SK-N-SH (cell line): ENCODE results near the gene CCDC141. TPM values are rescaled to one million over a fixed set of nuclear protein-coding genes. Genes with fewer than 3 reads are reported as not detected.
A peak's percentile ranks its signal among the peaks of the same experiment; 100 is the strongest.

ENCODE experiments used
- CTCF ChIA-PET: fragments of 300-600, 350-600 bp; formaldehyde crosslinking; extraction: SDS; loops from one replicate; lab custom pipeline; 2021; lab: Yijun Ruan, JAX
- POLR2A ChIA-PET: fragments of 350-600 bp; sonication (Branson Sonifier 250); formaldehyde crosslinking; extraction: SDS; loops from one replicate; lab custom pipeline; 2020; ENCODE audit warnings: antibody characterized with exemption, inconsistent platforms; lab: Yijun Ruan, JAX
- DNase-seq: peaks from one replicate; pipeline ENCODE4 v3.0.0; 2012
- H2AFZ ChIP-seq: fragments of 200-600 bp; sonication (generic); 2 replicates; pipeline ENCODE4 v1.8.1; 2016; ENCODE audit warnings: antibody characterized with exemption, mild to moderate bottlenecking, low read depth
- H3F3A ChIP-seq: fragments of 200-600 bp; sonication (generic); replicated peaks from 2 replicates; pipeline ENCODE3; 2016; ENCODE audit warnings: antibody characterized with exemption, mild to moderate bottlenecking; ENCODE audit not compliant: insufficient read depth
- H3K27ac ChIP-seq, 2 experiments: fragments of 200-500 bp in 1 of 2; fragments of 200-600 bp in 1 of 2; sonication (Bioruptor generic) in 1 of 2; sonication (generic), shearing (Covaris generic) in 1 of 2; 2 replicates each; pipeline versions ENCODE4 v1.5.1 to v1.6.1; 2014 to 2016; ENCODE audit warnings: low read depth in 2 of 2, inconsistent platforms in 1 of 2, low read length in 1 of 2, mild to moderate bottlenecking in 1 of 2, mixed read lengths in 1 of 2
- H3K27me3 ChIP-seq: fragments of 200-600 bp; sonication (generic), shearing (Covaris generic); 2 replicates; pipeline ENCODE4 v1.6.1; 2016; ENCODE audit warnings: mixed run types; ENCODE audit not compliant: insufficient read depth
- H3K36me3 ChIP-seq, 2 experiments: fragments of 200-500 bp in 1 of 2; fragments of 200-600 bp in 1 of 2; sonication (Bioruptor generic) in 1 of 2; sonication (generic) in 1 of 2; replicated peaks in 1 of 2; 2 replicates each; pipeline versions ENCODE3 to v1.5.1; 2014 to 2016; ENCODE audit warnings: low read length in 1 of 2, mild to moderate bottlenecking in 1 of 2; ENCODE audit not compliant: insufficient read depth in 2 of 2, control insufficient read depth in 1 of 2
- H3K4me1 ChIP-seq, 2 experiments: fragments of 200-500 bp in 1 of 2; fragments of 200-600 bp in 1 of 2; sonication (Bioruptor generic) in 1 of 2; sonication (generic), shearing (Covaris generic) in 1 of 2; 2 replicates each; pipeline versions ENCODE4 v1.5.1 to v1.6.1; 2014 to 2016; ENCODE audit warnings: low read depth in 1 of 2, low read length in 1 of 2, mixed run types in 1 of 2; ENCODE audit not compliant: insufficient read depth in 2 of 2, control insufficient read depth in 1 of 2
- H3K4me2 ChIP-seq: fragments of 200-600 bp; sonication (generic), shearing (Covaris generic); 2 replicates; pipeline ENCODE4 v1.6.1; 2017; ENCODE audit warnings: mixed run types
- H3K4me3 ChIP-seq, 2 experiments: fragments of 200-500 bp in 1 of 2; fragments of 200-600 bp in 1 of 2; sonication (Bioruptor generic) in 1 of 2; sonication (generic), shearing (Covaris generic) in 1 of 2; 2 replicates each; pipeline versions ENCODE4 v1.5.1 to v1.8.1; 2014 to 2016; ENCODE audit warnings: low read depth in 2 of 2, inconsistent platforms in 1 of 2, low read length in 1 of 2, mild to moderate bottlenecking in 1 of 2, mixed read lengths in 1 of 2, moderate library complexity in 1 of 2
- H3K79me2 ChIP-seq: fragments of 200-600 bp; sonication (generic); 2 replicates; pipeline ENCODE4 v1.8.1; 2017; ENCODE audit warnings: mild to moderate bottlenecking; ENCODE audit not compliant: insufficient read depth
- H3K9ac ChIP-seq: fragments of 200-600 bp; sonication (generic); 2 replicates; pipeline ENCODE4 v1.6.1; 2017; ENCODE audit warnings: mixed run types
- H3K9me2 ChIP-seq: fragments of 200-600 bp; sonication (generic); 2 replicates; pipeline ENCODE4 v1.6.1; 2017; ENCODE audit warnings: mixed run types
- H3K9me3 ChIP-seq: fragments of 200-600 bp; sonication (generic); 2 replicates; pipeline ENCODE4 v1.6.1; 2017; ENCODE audit warnings: mixed run types, mild to moderate bottlenecking, moderate library complexity
- H4K20me1 ChIP-seq: fragments of 200-600 bp; sonication (generic); 2 replicates; pipeline ENCODE4 v1.6.1; 2017; ENCODE audit warnings: mild to moderate bottlenecking, mixed run types; ENCODE audit not compliant: insufficient read depth
- CHD2 ChIP-seq: fragments of 150-350 bp; IDR thresholded peaks from 2 replicates; pipeline ENCODE4 v1.6.1; 2018; ENCODE audit warnings: low read length; ENCODE audit not compliant: partially characterized antibody
- ELF1 ChIP-seq: IDR thresholded peaks from 2 replicates; pipeline ENCODE4 v1.4.0; 2012
- EP300 ChIP-seq, 2 experiments: IDR thresholded peaks; 2 replicates each; pipeline versions ENCODE4 v1.4.0 to v1.6.1; 2012; ENCODE audit warnings: borderline replicate concordance in 1 of 2, low read depth in 1 of 2, low read length in 1 of 2
- EZH2phosphoT487 ChIP-seq: fragments of 200-600 bp; sonication (generic); IDR thresholded peaks from 2 replicates; pipeline ENCODE4 v1.6.1; 2017; ENCODE audit warnings: low read depth, mixed run types, mild to moderate bottlenecking, antibody characterized with exemption, moderate library complexity, borderline replicate concordance
- FOXJ3 ChIP-seq: sonication (generic); formaldehyde crosslinking; IDR thresholded peaks from 2 replicates; pipeline ENCODE4 v1.5.1; 2020; ENCODE audit warnings: mild to moderate bottlenecking, missing genetic modification reagents
- GATA2 ChIP-seq: sonication (generic); formaldehyde crosslinking; IDR thresholded peaks from 2 replicates; pipeline ENCODE4 v1.5.0; 2020; ENCODE audit warnings: mild to moderate bottlenecking, missing genetic modification reagents
- JUND ChIP-seq: IDR thresholded peaks from 2 replicates; pipeline ENCODE4 v1.4.0; 2012
- NFIC ChIP-seq: IDR thresholded peaks from 2 replicates; pipeline ENCODE4 v1.4.0; 2012; ENCODE audit warnings: borderline replicate concordance
- PBX3 ChIP-seq: IDR thresholded peaks from 2 replicates; pipeline ENCODE4; 2012
- REST ChIP-seq: IDR thresholded peaks from 2 replicates; pipeline ENCODE4 v1.6.1; 2012; ENCODE audit warnings: mild to moderate bottlenecking, low read depth, low read length, moderate library complexity
- RFX5 ChIP-seq: IDR thresholded peaks from 2 replicates; pipeline ENCODE4 v1.6.1; 2012; ENCODE audit warnings: mild to moderate bottlenecking, improper control_type of control experiment, low read length
- SIN3A ChIP-seq: IDR thresholded peaks from 2 replicates; pipeline ENCODE4 v1.6.1; 2012; ENCODE audit warnings: low read depth, mild to moderate bottlenecking, low read length, moderate library complexity, borderline replicate concordance
- TEAD4 ChIP-seq: IDR thresholded peaks from 2 replicates; pipeline ENCODE4 v1.4.0; 2012; ENCODE audit warnings: mild to moderate bottlenecking, borderline replicate concordance; ENCODE audit not compliant: insufficient read depth
- WGBS: methylation state at CpG from one replicate; pipeline ENCODE4 v1.1.6; 2017; ENCODE audit warnings: low lambda C conversion rate; 5-methylcytosine and 5-hydroxymethylcytosine counted together
- polyA plus RNA-seq, 3 experiments: library from polyadenylated mRNA; depleted of rRNA; stranded (reverse); fragments of >200 nt; gene quantifications; 2 replicates each; pipeline ENCODE4 v1.2.3, GENCODE V29; 2012
- TF ChIP-seq, protein P1 (sequence below): fragments of 150-350 bp; IDR thresholded peaks from 2 replicates; pipeline ENCODE4 v1.6.1; 2016; ENCODE audit warnings: mild to moderate bottlenecking, low read depth, low read length

The CCDC141 gene
- polyA plus RNA-seq, 1 of the 3 experiments (the other 2 are of a cell fraction): 0.02 TPM

- Histone ChIP-seq H3K9ac (no peak overlapping the region), H3K4me3 (no peak overlapping the region), H3K36me3 (no peaks in the 10 kb centered on the region), H3K79me2 (no peaks in the 10 kb centered on the region), H3K4me1 (no peaks in the 10 kb centered on the region; a peak in 2 of 4 replicates), H4K20me1 (no peaks in the 10 kb centered on the region), H2AFZ (no peak overlapping the region), H3F3A (no peaks in the 10 kb centered on the region), H3K9me2 (no peaks in the 10 kb centered on the region), H3K27ac (peak overlapping the region in 1 of 2 experiments; percentile 6; a peak in 1 of 4 replicates), H3K4me2 (no peak overlapping the region), H3K9me3 (no peaks in the 10 kb centered on the region), H3K27me3 (no peaks in the 10 kb centered on the region)
- CTCF ChIA-PET: interaction anchor here (1.0 to 1.9 kb wide), 3 partner anchors 15 to 104 kb away, joined by 3 to 7 read pairs (median 5); no protein-coding TSS in a partner anchor
- TF ChIP-seq, protein P1, sequence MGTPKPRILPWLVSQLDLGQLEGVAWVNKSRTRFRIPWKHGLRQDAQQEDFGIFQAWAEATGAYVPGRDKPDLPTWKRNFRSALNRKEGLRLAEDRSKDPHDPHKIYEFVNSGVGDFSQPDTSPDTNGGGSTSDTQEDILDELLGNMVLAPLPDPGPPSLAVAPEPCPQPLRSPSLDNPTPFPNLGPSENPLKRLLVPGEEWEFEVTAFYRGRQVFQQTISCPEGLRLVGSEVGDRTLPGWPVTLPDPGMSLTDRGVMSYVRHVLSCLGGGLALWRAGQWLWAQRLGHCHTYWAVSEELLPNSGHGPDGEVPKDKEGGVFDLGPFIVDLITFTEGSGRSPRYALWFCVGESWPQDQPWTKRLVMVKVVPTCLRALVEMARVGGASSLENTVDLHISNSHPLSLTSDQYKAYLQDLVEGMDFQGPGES: no peak
- TF ChIP-seq FOXJ3 (CRISPR knock-in tag) (no peak), PBX3 (no peak), CHD2 (no peak), EZH2phosphoT487 (no peak), RFX5 (no peak), TEAD4 (no peak), EP300 (IDR thresholded peaks at IDR 0.05; ENCODE audit: borderline replicate concordance in 1 of 2, low read depth in 1 of 2, low read length in 1 of 2) (no peak), REST (no peak), JUND (no peak), ELF1 (no peak), GATA2 (CRISPR knock-in tag) (no peak), NFIC (no peak), SIN3A (no peak)
- WGBS: 65% methylated on average over 2 of the region's 2 CpGs
- DNase-seq: no peak
- POLR2A ChIA-PET: no interaction called here
These were observed 238.9 kb downstream of the CCDC141 start for GRCh38 chr2:178811045-178811444.
